ENCODE data around the gene CHD2. TPM values are rescaled to one million over a fixed set of nuclear protein-coding genes. Genes with fewer than 3 reads are reported as not detected.

Gene CHD2
- total RNA-seq, 4 donors from 2014 or later: 109 to 370 (median 161) TPM

DNA sequence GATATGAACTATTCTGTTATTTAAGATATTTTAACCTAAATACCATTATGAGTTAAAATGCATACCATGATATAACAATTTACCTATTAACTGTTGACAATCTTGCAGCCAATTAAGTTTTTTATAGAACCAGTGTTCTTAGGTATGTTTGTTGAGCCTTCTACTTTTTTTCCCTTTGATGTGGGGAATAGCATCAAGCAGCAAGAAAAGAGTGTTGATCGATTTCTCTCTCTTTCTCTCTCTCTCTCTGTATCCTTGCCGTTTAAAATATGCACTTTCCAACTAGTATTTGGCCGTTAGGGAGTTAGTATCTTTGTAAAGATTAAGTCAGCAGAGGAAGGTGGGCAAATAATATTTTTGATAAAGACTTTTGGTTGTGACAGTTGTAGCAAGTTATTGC, 5.9 kb downstream of the CHD2 start:
- DNase-seq: no peak
- no peak for TF ChIP-seq POLR2A (IDR thresholded peaks at IDR 0.05)
- TF ChIP-seq, protein P1, sequence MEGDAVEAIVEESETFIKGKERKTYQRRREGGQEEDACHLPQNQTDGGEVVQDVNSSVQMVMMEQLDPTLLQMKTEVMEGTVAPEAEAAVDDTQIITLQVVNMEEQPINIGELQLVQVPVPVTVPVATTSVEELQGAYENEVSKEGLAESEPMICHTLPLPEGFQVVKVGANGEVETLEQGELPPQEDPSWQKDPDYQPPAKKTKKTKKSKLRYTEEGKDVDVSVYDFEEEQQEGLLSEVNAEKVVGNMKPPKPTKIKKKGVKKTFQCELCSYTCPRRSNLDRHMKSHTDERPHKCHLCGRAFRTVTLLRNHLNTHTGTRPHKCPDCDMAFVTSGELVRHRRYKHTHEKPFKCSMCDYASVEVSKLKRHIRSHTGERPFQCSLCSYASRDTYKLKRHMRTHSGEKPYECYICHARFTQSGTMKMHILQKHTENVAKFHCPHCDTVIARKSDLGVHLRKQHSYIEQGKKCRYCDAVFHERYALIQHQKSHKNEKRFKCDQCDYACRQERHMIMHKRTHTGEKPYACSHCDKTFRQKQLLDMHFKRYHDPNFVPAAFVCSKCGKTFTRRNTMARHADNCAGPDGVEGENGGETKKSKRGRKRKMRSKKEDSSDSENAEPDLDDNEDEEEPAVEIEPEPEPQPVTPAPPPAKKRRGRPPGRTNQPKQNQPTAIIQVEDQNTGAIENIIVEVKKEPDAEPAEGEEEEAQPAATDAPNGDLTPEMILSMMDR (IDR thresholded peaks at IDR 0.05): no peak
- Histone ChIP-seq H3K36me3 (no peaks in the 10 kb centered on the region), H3K9me3 (no peaks in the 10 kb centered on the region), H3K4me3 (peak overlapping the region in 2 of 4 donors; percentile 59 to 62), H3K27me3 (no peaks in the 10 kb centered on the region), H3K27ac (peak overlapping the region; percentile 89 to 96 (median 92)), H3K4me1 (peaks cover 4 to 61% (median 31%) of the 10 kb centered on the region in 4 donors)

DNA sequence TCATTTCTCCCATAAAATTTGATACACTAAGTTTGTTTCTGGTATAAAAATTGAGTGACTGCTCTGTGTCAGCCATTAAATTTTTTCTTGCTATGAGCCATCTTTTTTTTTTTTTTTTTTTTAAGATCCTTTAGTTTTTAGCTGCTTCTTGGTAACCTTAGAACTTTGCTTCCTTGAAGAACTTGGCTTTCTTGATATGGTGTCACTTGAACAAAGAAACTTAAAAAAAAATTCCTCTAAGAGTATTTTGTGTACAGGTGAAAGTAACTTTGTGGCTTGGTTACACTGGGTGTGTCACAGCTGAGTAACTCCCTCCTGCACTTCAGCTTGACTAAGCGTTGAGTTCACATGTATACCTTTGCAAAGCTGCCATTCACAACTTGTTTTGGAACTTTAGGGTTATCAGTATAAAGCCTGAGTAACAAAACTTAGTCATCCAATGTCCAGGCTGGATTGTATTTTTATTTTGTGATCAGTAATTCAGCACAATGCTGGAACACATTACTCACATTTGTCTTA, 6.5 kb downstream of the CHD2 start:
- Histone ChIP-seq H3K36me3 (no peaks in the 10 kb centered on the region), H3K4me3 (peak overlapping the region in 2 of 4 donors; percentile 59 to 62), H3K4me1 (peaks cover 4 to 67% (median 34%) of the 10 kb centered on the region in 4 donors), H3K9me3 (no peaks in the 10 kb centered on the region), H3K27me3 (no peaks in the 10 kb centered on the region), H3K27ac (peak overlapping the region; percentile 89 to 96 (median 92))
- TF ChIP-seq, protein P1 (IDR thresholded peaks at IDR 0.05): no peak
- TF ChIP-seq POLR2A (IDR thresholded peaks at IDR 0.05): no peak
- peak in 2 of 3 donors; percentile 55 to 73 for DNase-seq

DNA sequence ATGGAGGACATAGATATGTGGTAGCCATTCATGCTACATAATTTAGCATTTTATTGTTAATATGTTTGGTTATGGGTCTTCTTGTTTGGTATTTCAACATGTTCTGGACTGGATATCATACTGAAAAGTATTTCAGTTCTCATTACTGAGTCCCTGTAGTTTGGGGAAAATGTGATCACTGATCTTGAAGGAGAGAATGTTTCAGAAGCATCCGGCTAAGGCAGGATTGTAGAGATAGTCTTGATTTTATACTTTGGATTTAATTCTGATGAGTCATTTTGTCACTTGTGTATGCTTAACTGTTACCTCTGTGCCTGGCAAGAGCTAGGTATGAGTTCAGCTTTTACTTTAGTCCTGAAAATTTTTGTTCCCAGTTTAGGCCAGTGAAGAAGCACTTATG, 7.1 kb downstream of the CHD2 start:
- H3K36me3 ChIP-seq: no peaks in the 10 kb centered on the region
- no peaks in the 10 kb centered on the region for H3K27me3 ChIP-seq
- no peak for TF ChIP-seq POLR2A (IDR thresholded peaks at IDR 0.05)
- TF ChIP-seq, protein P1 (IDR thresholded peaks at IDR 0.05): no peak
- no peak for DNase-seq
- H3K4me3 ChIP-seq: peak overlapping the region in 2 of 4 donors; percentile 2
- peak overlapping the region; percentile 89 to 96 (median 92) for H3K27ac ChIP-seq
- peaks cover 4 to 73% (median 34%) of the 10 kb centered on the region in 4 donors for H3K4me1 ChIP-seq
- no peaks in the 10 kb centered on the region for H3K9me3 ChIP-seq

DNA sequence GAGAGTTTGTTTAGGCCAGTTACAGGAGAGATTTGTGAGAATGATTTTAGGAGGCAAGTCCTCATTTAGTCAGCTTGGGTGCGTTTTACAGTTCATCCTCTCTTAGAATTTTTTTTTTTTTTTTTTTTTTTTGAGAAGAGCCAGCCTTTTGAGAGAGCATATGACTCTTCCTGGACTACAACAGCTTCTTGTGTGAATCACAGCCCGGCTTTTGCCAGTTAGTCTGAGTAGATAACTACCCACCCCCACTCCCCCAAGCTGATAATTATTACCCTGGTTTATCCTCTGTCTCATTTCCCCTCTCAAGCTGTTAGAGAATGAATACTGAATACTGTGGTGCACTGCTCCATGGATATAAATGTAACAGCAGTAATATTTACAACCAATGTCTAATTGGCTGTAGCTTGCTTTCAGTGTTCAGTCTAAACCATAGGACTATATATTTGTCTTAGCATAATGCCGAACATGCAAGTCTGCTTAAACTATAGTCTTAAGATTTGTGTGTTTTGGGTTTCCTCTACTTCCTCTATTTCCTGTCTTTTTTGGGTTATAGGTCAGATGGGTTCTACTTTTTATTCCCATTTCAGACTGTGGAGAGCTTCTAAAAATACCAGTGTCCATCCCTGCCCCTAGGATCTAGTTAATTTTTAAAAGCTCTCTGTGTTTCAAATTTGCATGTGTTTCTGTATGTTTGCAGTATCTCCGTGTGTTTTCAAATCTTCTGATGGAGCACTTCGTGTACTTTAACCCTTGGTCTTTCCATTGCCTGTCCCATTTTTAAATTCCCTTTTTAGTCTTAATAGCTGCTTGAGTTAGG, 8.0 kb downstream of the CHD2 start:
- H3K27me3 ChIP-seq: no peaks in the 10 kb centered on the region
- peaks cover 4 to 81% (median 37%) of the 10 kb centered on the region in 4 donors for H3K4me1 ChIP-seq
- H3K4me3 ChIP-seq: peak overlapping the region in 2 of 4 donors; percentile 6 to 41
- H3K9me3 ChIP-seq: no peaks in the 10 kb centered on the region
- no peak for DNase-seq
- H3K27ac ChIP-seq: peak overlapping the region; percentile 89 to 96 (median 92)
- no peaks in the 10 kb centered on the region for H3K36me3 ChIP-seq
- TF ChIP-seq, protein P1 (IDR thresholded peaks at IDR 0.05): no peak
- no peak for TF ChIP-seq POLR2A (IDR thresholded peaks at IDR 0.05)

DNA sequence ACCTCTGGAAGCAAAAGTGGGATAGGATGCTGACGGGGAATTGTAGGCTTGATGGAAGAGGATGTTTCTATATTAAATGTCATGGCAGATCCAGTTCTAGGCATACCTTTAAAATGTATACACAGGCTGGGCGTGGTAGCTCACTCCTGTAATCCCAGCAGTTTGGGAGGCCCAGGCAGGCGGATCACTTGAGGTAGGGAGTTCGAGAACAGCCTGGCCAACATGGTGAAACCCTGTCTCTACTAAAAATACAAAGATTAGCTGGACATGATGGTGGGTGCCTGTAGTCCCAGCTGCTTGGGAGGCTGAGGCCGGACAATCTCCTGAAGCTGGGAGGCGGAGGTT, 8.6 kb downstream of the CHD2 start:
- TF ChIP-seq, protein P1 (IDR thresholded peaks at IDR 0.05): no peak
- no peak for TF ChIP-seq POLR2A (IDR thresholded peaks at IDR 0.05)
- no peak for DNase-seq
- peak overlapping the region; percentile 89 to 96 (median 92) for H3K27ac ChIP-seq
- no peaks in the 10 kb centered on the region for H3K36me3 ChIP-seq
- peak overlapping the region in 1 of 4 donors; percentile 6 for H3K4me3 ChIP-seq
- H3K27me3 ChIP-seq: no peaks in the 10 kb centered on the region
- peaks cover 4 to 87% (median 42%) of the 10 kb centered on the region in 4 donors for H3K4me1 ChIP-seq
- H3K9me3 ChIP-seq: no peaks in the 10 kb centered on the region
